HCT116 (cell line): ENCODE data around the gene UBXN11. TPM values are rescaled to one million over a fixed set of nuclear protein-coding genes. Genes with fewer than 3 reads are reported as not detected.

Experiments used
- ATAC-seq: fragments of 200-7000 bp; cut with Tn5 transposase; 2 replicates; pipeline ENCODE4 v1.9.1; 2020; ENCODE audit warnings: mild to moderate bottlenecking, moderate library complexity
- BruUV-seq: library from RNA; stranded (reverse); fragments of 400-500 nt; replicated peaks from 2 replicates; lab custom pipeline; 2021; lab: Mats Ljungman, UMichigan
- CTCF ChIA-PET: fragments of 300-600 bp; sonication (Branson Sonifier 250); formaldehyde crosslinking; loops from one replicate; lab custom pipeline; 2021; ENCODE audit warnings: antibody characterized with exemption; lab: Charles Lee
- POLR2A ChIA-PET: fragments of 300-600, 350-600 bp; sonication (Branson Sonifier 250); formaldehyde crosslinking; loops from one replicate; lab custom pipeline; 2021; ENCODE audit warnings: antibody characterized with exemption; lab: Charles Lee
- RAD21 ChIA-PET, 2 experiments: fragments of 300-600 bp; sonication (Branson Sonifier 250); formaldehyde crosslinking; loops; one replicate each; lab custom pipeline; 2023; ENCODE audit warnings: low total read pairs in 2 of 2; ENCODE audit not compliant: uncharacterized antibody in 2 of 2, unreplicated experiment in 2 of 2, low non-redundant PET in 1 of 2; lab: Charles Lee
- DNase-seq: peaks from one replicate; pipeline ENCODE4 v3.0.0-alpha.2; 2010; ENCODE audit warnings: low read depth, low spot score
- H2AFZ ChIP-seq: fragments of 200-600 bp; shearing (Covaris generic), sonication (generic); 2 replicates; pipeline ENCODE4 v1.6.1; 2017; ENCODE audit warnings: low read depth, mixed run types, mixed read lengths, antibody characterized with exemption, low read length; ENCODE audit not compliant: poor library complexity, severe bottlenecking
- H3K27ac ChIP-seq: 2 replicates; pipeline ENCODE4 v1.5.1; 2012; ENCODE audit warnings: low read depth, low read length
- H3K27me3 ChIP-seq: fragments of 200-600 bp; sonication (generic); 2 replicates; pipeline ENCODE4 v1.6.1; 2016; ENCODE audit warnings: mixed run types, low read length, mixed read lengths; ENCODE audit not compliant: insufficient read depth
- H3K36me3 ChIP-seq, 2 experiments: fragments of 200-500 bp in 1 of 2; fragments of 200-600 bp in 1 of 2; sonication (Bioruptor generic) in 1 of 2; sonication (generic) in 1 of 2; 2 replicates each; pipeline versions ENCODE4 v1.5.1 to v1.6.1; 2014 to 2016; ENCODE audit warnings: low read length in 2 of 2, inconsistent platforms in 1 of 2, mixed read lengths in 1 of 2, mixed run types in 1 of 2; ENCODE audit not compliant: insufficient read depth in 2 of 2, control insufficient read depth in 1 of 2
- H3K4me1 ChIP-seq, 2 experiments: fragments of 200-600 bp in 1 of 2; sonication (generic) in 1 of 2; 2 replicates each; pipeline versions ENCODE4 v1.5.1 to v1.6.1; 2012 to 2017; ENCODE audit warnings: low read length in 2 of 2, inconsistent platforms in 1 of 2, mild to moderate bottlenecking in 1 of 2, mixed read lengths in 1 of 2, mixed run types in 1 of 2, moderate library complexity in 1 of 2; ENCODE audit not compliant: insufficient read depth in 2 of 2, control insufficient read depth in 1 of 2
- H3K4me2 ChIP-seq: fragments of 200-600 bp; sonication (generic); 2 replicates; pipeline ENCODE4 v1.6.1; 2017; ENCODE audit warnings: mixed run types, low read length, mixed read lengths
- H3K4me3 ChIP-seq, 2 experiments: fragments of 200-600 bp in 1 of 2; sonication (generic) in 1 of 2; replicated peaks in 1 of 2; 2 replicates each; pipeline ENCODE4 v1.5.1; 2011 to 2016; ENCODE audit warnings: low read length in 2 of 2, control low read depth in 1 of 2, low read depth in 1 of 2, mild to moderate bottlenecking in 1 of 2, mixed read lengths in 1 of 2, mixed run types in 1 of 2
- H3K79me2 ChIP-seq: fragments of 200-600 bp; sonication (generic); 2 replicates; pipeline ENCODE4 v1.6.1; 2017; ENCODE audit warnings: mild to moderate bottlenecking, mixed run types, low read length, moderate library complexity, mixed read lengths; ENCODE audit not compliant: insufficient read depth
- H3K9ac ChIP-seq: fragments of 200-600 bp; sonication (generic); 2 replicates; pipeline ENCODE4 v1.6.1; 2016; ENCODE audit warnings: low read length, mixed read lengths
- H3K9me2 ChIP-seq: fragments of 200-600 bp; sonication (generic), shearing (Covaris generic); 2 replicates; pipeline ENCODE4 v1.6.1; 2017; ENCODE audit warnings: mixed run types, mild to moderate bottlenecking, moderate library complexity; ENCODE audit not compliant: insufficient read depth
- H3K9me3 ChIP-seq, 2 experiments: fragments of 200-500 bp in 1 of 2; fragments of 200-600 bp in 1 of 2; sonication (Bioruptor generic) in 1 of 2; sonication (generic) in 1 of 2; 2 replicates each; pipeline ENCODE4 v1.6.1; 2014 to 2017; ENCODE audit warnings: low read length in 2 of 2, mixed read lengths in 2 of 2, inconsistent platforms in 1 of 2, low read depth in 1 of 2, mild to moderate bottlenecking in 1 of 2, mixed run types in 1 of 2, moderate library complexity in 1 of 2; ENCODE audit not compliant: control insufficient read depth in 1 of 2, insufficient read depth in 1 of 2
- H4K20me1 ChIP-seq: fragments of 200-600 bp; sonication (generic), shearing (Covaris generic); 2 replicates; pipeline ENCODE4 v1.6.1; 2017; ENCODE audit warnings: mixed run types, mild to moderate bottlenecking, moderate library complexity; ENCODE audit not compliant: insufficient read depth
- CEBPB ChIP-seq: IDR thresholded peaks from 2 replicates; pipeline ENCODE4 v1.6.1; 2012; ENCODE audit warnings: low read depth
- EGR1 ChIP-seq: IDR thresholded peaks from 2 replicates; pipeline ENCODE4 v1.6.1; 2012; ENCODE audit warnings: low read depth
- EZH2 ChIP-seq: fragments of 200-600 bp; sonication (generic); IDR thresholded peaks from 2 replicates; pipeline ENCODE4 v1.6.1; 2017; ENCODE audit warnings: antibody characterized with exemption, mixed run types
- POLR2A ChIP-seq: IDR thresholded peaks from 2 replicates; pipeline ENCODE4 v1.7.0; 2011; ENCODE audit warnings: borderline replicate concordance; ENCODE audit not compliant: insufficient read depth, insufficient read length; ENCODE audit errors: extremely low read depth
- POLR2AphosphoS5 ChIP-seq: IDR thresholded peaks from 2 replicates; pipeline ENCODE4 v1.6.1; 2011; ENCODE audit warnings: mild to moderate bottlenecking, low read depth, low read length, moderate library complexity
- RAD21 ChIP-seq: IDR thresholded peaks from 2 replicates; pipeline ENCODE4 v1.6.1; 2012; ENCODE audit warnings: low read depth, mild to moderate bottlenecking
- SIN3A ChIP-seq: IDR thresholded peaks from 2 replicates; pipeline ENCODE4 v1.6.1; 2012; ENCODE audit warnings: low read depth
- SP1 ChIP-seq: IDR thresholded peaks from 2 replicates; pipeline ENCODE4 v1.6.1; 2012; ENCODE audit warnings: low read depth
- SRF ChIP-seq: IDR thresholded peaks from 2 replicates; pipeline ENCODE4 v1.6.1; 2012; ENCODE audit warnings: low read depth
- YY1 ChIP-seq: IDR thresholded peaks from 2 replicates; pipeline ENCODE4 v1.6.1; 2011; ENCODE audit warnings: low read length, low read depth, moderate library complexity, mild to moderate bottlenecking; ENCODE audit not compliant: insufficient replicate concordance; ENCODE audit errors: extremely low read depth
- ZFX ChIP-seq: fragments of 450-650 bp; IDR thresholded peaks from 2 replicates; pipeline ENCODE4 v1.6.1; 2017
- ZNF274 ChIP-seq: fragments of 200-500 bp; sonication (Bioruptor generic); IDR thresholded peaks from 2 replicates; pipeline ENCODE4 v1.6.1; 2014; ENCODE audit warnings: mild to moderate bottlenecking, low read depth, low read length, inconsistent platforms
- intact Hi-C: fragments of 100-400 bp; cut with micrococcal nuclease; formaldehyde crosslinking; loops from 2 replicates; pipeline ENCODE4 v1.10.0; 2022
- total RNA-seq: library from RNA; stranded (reverse); gene quantifications from one replicate; pipeline ENCODE4 v1.2.1, GENCODE V29; 2021; ENCODE audit not compliant: unreplicated experiment
- TF ChIP-seq, protein P1 (sequence below): IDR thresholded peaks from 2 replicates; pipeline ENCODE4 v1.6.1; 2012
- TF ChIP-seq, protein P2 (sequence below): IDR thresholded peaks from 2 replicates; pipeline ENCODE4 v1.6.1; 2012

The UBXN11 gene
- total RNA-seq, 1 experiment from 2014 or later: 19.3 TPM

DNA sequence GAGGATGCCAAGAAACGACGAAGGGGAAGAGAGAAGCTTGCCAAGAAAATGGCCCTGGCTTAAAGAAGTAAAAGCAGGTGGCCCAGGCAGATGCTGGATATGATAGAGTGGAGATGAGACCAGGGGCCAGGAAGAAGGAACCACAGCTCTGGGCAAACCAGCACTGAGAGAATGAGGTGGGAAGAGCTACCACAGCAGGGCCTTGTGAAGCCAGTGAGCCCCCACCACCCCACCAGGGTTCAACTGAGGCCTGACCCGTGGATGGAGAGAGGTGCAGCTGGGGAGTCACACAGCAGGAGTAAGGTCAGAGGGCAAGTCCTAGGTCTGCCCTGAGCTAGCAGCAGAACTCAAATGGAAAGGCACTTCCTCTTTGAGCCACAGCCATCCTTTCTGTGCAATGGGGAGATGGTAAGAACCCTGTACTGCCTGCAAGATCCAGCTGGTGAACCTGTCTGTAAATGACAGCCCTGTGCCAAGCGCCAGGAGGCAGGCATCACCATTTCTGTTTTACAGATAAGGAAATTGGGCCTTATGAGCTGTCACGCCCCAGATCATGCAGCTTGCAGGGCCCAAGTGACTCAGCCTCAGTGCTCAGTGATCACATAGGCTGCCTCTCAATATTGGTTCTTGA is 18.0 kb downstream of the UBXN11 start:
- Histone ChIP-seq H3K27me3 (no peaks in the 10 kb centered on the region), H2AFZ (no peak overlapping the region), H3K4me2 (no peak overlapping the region), H3K79me2 (no peaks in the 10 kb centered on the region), H3K4me3 (no peak overlapping the region), H3K36me3 (no peaks in the 10 kb centered on the region), H3K9ac (no peak overlapping the region), H4K20me1 (no peaks in the 10 kb centered on the region), H3K9me2 (no peaks in the 10 kb centered on the region), H3K27ac (no peak overlapping the region), H3K4me1 (peaks cover 22 to 35% of the 10 kb centered on the region in 2 experiments), H3K9me3 (no peaks in the 10 kb centered on the region)
- ATAC-seq (no peak), DNase-seq (no peak)
- CTCF ChIA-PET: interaction anchor here (0.9 to 2.3 kb wide), 3 partner anchors 14 to 129 kb away, joined by 3 to 7 read pairs (median 5); no protein-coding TSS in a partner anchor
- BruUV-seq: no TSS peak
- RAD21 ChIA-PET: no interaction called here
- POLR2A ChIA-PET: no interaction called here
- TF ChIP-seq YY1: no peak
- no peak for TF ChIP-seq SIN3A
- TF ChIP-seq, protein P1, sequence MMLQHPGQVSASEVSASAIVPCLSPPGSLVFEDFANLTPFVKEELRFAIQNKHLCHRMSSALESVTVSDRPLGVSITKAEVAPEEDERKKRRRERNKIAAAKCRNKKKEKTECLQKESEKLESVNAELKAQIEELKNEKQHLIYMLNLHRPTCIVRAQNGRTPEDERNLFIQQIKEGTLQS: no peak
- no peak for TF ChIP-seq ZNF274
- no peak for TF ChIP-seq RAD21
- no peak for TF ChIP-seq POLR2AphosphoS5
- TF ChIP-seq SRF: no peak
- intact Hi-C loops: no loop called here

DNA sequence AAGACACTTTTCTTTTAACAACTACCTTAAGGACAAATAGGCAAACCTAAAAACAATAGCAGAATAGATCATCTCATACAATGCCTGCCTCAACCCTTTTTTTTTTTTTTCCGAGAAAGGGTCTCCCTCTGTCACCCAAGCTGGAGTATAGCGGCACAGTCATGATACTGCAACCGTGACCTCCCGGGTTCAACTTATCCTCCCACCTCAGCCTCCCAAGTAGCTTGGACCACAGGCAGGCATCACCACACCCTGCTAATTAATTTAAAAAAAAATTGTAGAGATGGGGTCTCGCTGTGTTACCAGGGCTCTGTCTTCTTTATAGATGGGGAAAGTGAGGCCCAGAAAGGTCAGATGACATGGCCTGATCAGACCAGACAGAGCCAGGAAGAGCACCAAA is 18.6 kb downstream of the UBXN11 start:
- ChIA-PET CTCF (interaction anchor here (0.9 to 2.3 kb wide), 3 partner anchors 13 to 129 kb away, joined by 3 to 7 read pairs (median 5); no protein-coding TSS in a partner anchor), POLR2A (no interaction called here), RAD21 (no interaction called here)
- no peak overlapping the region for H3K9ac ChIP-seq
- no peaks in the 10 kb centered on the region for H3K36me3 ChIP-seq
- no peak for TF ChIP-seq POLR2AphosphoS5
- no peak for TF ChIP-seq EGR1
- no peak for TF ChIP-seq CEBPB
- no peak for TF ChIP-seq ZFX
- TF ChIP-seq, protein P2, sequence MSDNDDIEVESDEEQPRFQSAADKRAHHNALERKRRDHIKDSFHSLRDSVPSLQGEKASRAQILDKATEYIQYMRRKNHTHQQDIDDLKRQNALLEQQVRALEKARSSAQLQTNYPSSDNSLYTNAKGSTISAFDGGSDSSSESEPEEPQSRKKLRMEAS: no peak
- TF ChIP-seq SP1: no peak
- TF ChIP-seq EZH2: no peak
- TF ChIP-seq RAD21: no peak
- TF ChIP-seq ZNF274: no peak
- TF ChIP-seq POLR2A: no peak
- TF ChIP-seq SRF: no peak
- no peaks in the 10 kb centered on the region for H4K20me1 ChIP-seq
- H3K9me2 ChIP-seq: no peaks in the 10 kb centered on the region
- no peaks in the 10 kb centered on the region for H3K27me3 ChIP-seq
- H3K4me3 ChIP-seq: no peak overlapping the region
- H3K9me3 ChIP-seq: no peaks in the 10 kb centered on the region
- BruUV-seq: no TSS peak
- no peaks in the 10 kb centered on the region for H3K79me2 ChIP-seq
- DNase-seq (no peak), ATAC-seq (no peak)
- no peak overlapping the region for H3K4me2 ChIP-seq
- intact Hi-C loops: no loop called here
- no peak overlapping the region for H2AFZ ChIP-seq
- peaks cover 22 to 41% of the 10 kb centered on the region in 2 experiments for H3K4me1 ChIP-seq
- H3K27ac ChIP-seq: no peak overlapping the region
